Neural progenitor cell (in vitro differentiated cells): ENCODE results near the gene CIDEB. TPM values are rescaled to one million over a fixed set of nuclear protein-coding genes. Genes with fewer than 3 reads are reported as not detected.

ENCODE experiments used
- DNase-seq: peaks from one replicate; pipeline ENCODE4 v3.0.0-alpha.2; 2016; ENCODE audit warnings: low spot score
- H2AFZ ChIP-seq: fragments of 200-600 bp; sonication (generic); replicated peaks from 2 replicates; pipeline ENCODE4 v1.6.1; 2016; ENCODE audit warnings: antibody characterized with exemption
- H3F3A ChIP-seq: fragments of 200-600 bp; sonication (generic); 2 replicates; pipeline ENCODE4 v1.6.1; 2016; ENCODE audit warnings: antibody characterized with exemption, low read depth
- H3K27ac ChIP-seq: fragments of 200-600 bp; sonication (generic); 2 replicates; pipeline ENCODE4 v1.5.1; 2016; ENCODE audit warnings: mild to moderate bottlenecking
- H3K27me3 ChIP-seq: fragments of 200-600 bp; sonication (generic); 2 replicates; pipeline ENCODE4 v1.6.1; 2016; ENCODE audit warnings: mild to moderate bottlenecking, moderate library complexity
- H3K36me3 ChIP-seq: fragments of 200-600 bp; sonication (generic); 2 replicates; pipeline ENCODE4 v1.5.1; 2016
- H3K4me1 ChIP-seq: fragments of 200-600 bp; sonication (generic); 2 replicates; pipeline ENCODE4 v1.6.1; 2016; ENCODE audit warnings: mixed run types
- H3K4me2 ChIP-seq: fragments of 200-600 bp; sonication (generic); 2 replicates; pipeline ENCODE4 v1.6.1; 2016
- H3K4me3 ChIP-seq: fragments of 200-600 bp; sonication (generic); 2 replicates; pipeline ENCODE4 v1.5.1; 2016
- H3K79me2 ChIP-seq: fragments of 200-600 bp; sonication (generic); 2 replicates; pipeline ENCODE4 v1.6.1; 2016; ENCODE audit warnings: low read depth
- H3K9ac ChIP-seq: fragments of 200-600 bp; sonication (generic); 2 replicates; pipeline ENCODE4 v1.6.1; 2016
- H3K9me3 ChIP-seq: fragments of 200-600 bp; sonication (generic); 2 replicates; pipeline ENCODE4 v1.5.1; 2016; ENCODE audit warnings: low read depth
- H4K20me1 ChIP-seq: fragments of 200-600 bp; sonication (generic); 2 replicates; pipeline ENCODE4 v1.6.1; 2016; ENCODE audit warnings: low read depth
- H3K27ac Mint-ChIP-seq: 3 replicates; pipeline ENCODE4 v1.8.0; 2021; ENCODE audit warnings: mixed read lengths
- H3K27me3 Mint-ChIP-seq: 2 replicates; pipeline ENCODE4 v1.8.0; 2022; ENCODE audit warnings: low read depth, mild to moderate bottlenecking, inconsistent platforms, moderate library complexity, mixed read lengths; ENCODE audit not compliant: insufficient read depth
- H3K36me3 Mint-ChIP-seq: 3 replicates; pipeline ENCODE4 v1.8.0; 2021; ENCODE audit warnings: mixed read lengths
- H3K4me1 Mint-ChIP-seq: 3 replicates; pipeline ENCODE4 v1.8.0; 2021; ENCODE audit warnings: mixed read lengths
- H3K4me3 Mint-ChIP-seq: 3 replicates; pipeline ENCODE4 v1.8.0; 2021; ENCODE audit warnings: mild to moderate bottlenecking, moderate library complexity, mixed read lengths
- H3K9me3 Mint-ChIP-seq: 3 replicates; pipeline ENCODE4 v1.8.0; 2020; ENCODE audit warnings: mixed read lengths
- CTCF ChIP-seq: fragments of 200-600 bp; sonication (generic); IDR thresholded peaks from 2 replicates; pipeline ENCODE4 v1.5.1; 2017; ENCODE audit warnings: antibody characterized with exemption, mild to moderate bottlenecking
- EZH2 ChIP-seq: fragments of 200-600 bp; sonication (generic); IDR thresholded peaks from 2 replicates; pipeline ENCODE4 v1.6.1; 2017; ENCODE audit warnings: antibody characterized with exemption, mild to moderate bottlenecking, moderate library complexity
- EZH2phosphoT487 ChIP-seq: fragments of 200-600 bp; sonication (generic); IDR thresholded peaks from 2 replicates; pipeline ENCODE4 v1.6.1; 2017; ENCODE audit warnings: antibody characterized with exemption
- total RNA-seq: library from RNA; depleted of rRNA; stranded (reverse); fragments of >200 nt; gene quantifications from 2 replicates; pipeline ENCODE4 v1.2.3, GENCODE V29; 2015; ENCODE audit warnings: low replicate concordance

Gene CIDEB
- total RNA-seq, 1 donor from 2014 or later: not detected

DNA sequence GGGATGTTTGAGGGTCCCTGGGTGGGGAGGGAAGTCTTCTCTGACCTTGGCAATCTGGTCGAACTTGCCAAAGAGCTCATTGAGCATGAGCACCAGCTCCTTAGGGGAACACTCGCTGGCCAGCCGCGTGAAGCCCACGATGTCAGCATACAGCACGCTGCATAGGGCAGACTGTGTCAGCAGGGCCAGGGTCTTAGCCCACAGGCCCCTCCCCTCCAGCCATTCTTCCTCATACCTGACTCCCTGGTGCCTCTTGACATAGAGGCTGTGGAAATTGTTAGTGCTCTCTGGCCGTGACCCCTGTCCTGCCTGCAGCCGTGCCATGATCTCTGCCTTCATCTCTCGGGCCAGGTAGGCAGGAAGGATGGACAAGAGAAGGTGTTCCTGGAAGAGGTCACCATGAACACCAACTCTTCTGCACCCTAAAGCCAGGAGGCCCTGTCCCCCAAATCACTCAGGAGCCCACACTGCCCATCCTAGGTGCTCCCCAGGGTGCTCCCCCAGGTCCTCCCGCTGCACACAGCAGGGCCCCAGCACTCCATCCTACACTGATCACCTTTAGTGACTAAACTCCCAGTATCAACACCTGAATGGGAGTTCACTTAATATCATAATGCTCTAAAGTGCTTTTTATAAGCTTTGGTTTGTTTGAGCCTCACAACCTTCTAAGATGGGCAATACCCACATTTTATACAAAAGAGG lies 23.3 kb upstream of the CIDEB start:
- no peak overlapping the region for H3K4me3 ChIP-seq
- no peak overlapping the region for H3K9ac ChIP-seq
- Mint-ChIP-seq H3K4me1 (peaks cover 14% of the 10 kb centered on the region), H3K4me3 (no peak overlapping the region), H3K27ac (no peak overlapping the region), H3K9me3 (peaks cover 4% of the 10 kb centered on the region), H3K36me3 (no peaks in the 10 kb centered on the region), H3K27me3 (peaks cover 55% of the 10 kb centered on the region)
- no peaks in the 10 kb centered on the region for H3K79me2 ChIP-seq
- H3K36me3 ChIP-seq: no peaks in the 10 kb centered on the region
- no peak for DNase-seq
- H2AFZ ChIP-seq: no peak overlapping the region
- peaks cover 79% of the 10 kb centered on the region for H3K27me3 ChIP-seq
- H3K27ac ChIP-seq: no peak overlapping the region
- H3F3A ChIP-seq: peaks cover 22% of the 10 kb centered on the region
- H4K20me1 ChIP-seq: peaks cover 7% of the 10 kb centered on the region
- no peak overlapping the region for H3K4me2 ChIP-seq
- no peaks in the 10 kb centered on the region for H3K9me3 ChIP-seq
- no peak for TF ChIP-seq EZH2phosphoT487
- TF ChIP-seq CTCF: no peak
- no peak for TF ChIP-seq EZH2
- peaks cover 4% of the 10 kb centered on the region for H3K4me1 ChIP-seq

- H3K4me1 Mint-ChIP-seq: peaks cover 9% of the 10 kb centered on the region
- H3K27ac Mint-ChIP-seq: no peak overlapping the region
- H3K9me3 ChIP-seq: no peaks in the 10 kb centered on the region
- H3K4me1 ChIP-seq: peaks cover 4% of the 10 kb centered on the region
- peaks cover 22% of the 10 kb centered on the region for H3F3A ChIP-seq
- H3K36me3 Mint-ChIP-seq: no peaks in the 10 kb centered on the region
- H3K4me3 ChIP-seq: no peak overlapping the region
- H3K36me3 ChIP-seq: no peaks in the 10 kb centered on the region
- H3K9ac ChIP-seq: no peak overlapping the region
- H2AFZ ChIP-seq: no peak overlapping the region
- H3K27me3 Mint-ChIP-seq: peaks cover 48% of the 10 kb centered on the region
- no peaks in the 10 kb centered on the region for H3K79me2 ChIP-seq
- H3K4me2 ChIP-seq: no peak overlapping the region
- no peak for DNase-seq
- no peak overlapping the region for H3K27ac ChIP-seq
- H3K4me3 Mint-ChIP-seq: no peak overlapping the region
- peaks cover 7% of the 10 kb centered on the region for H4K20me1 ChIP-seq
- H3K9me3 Mint-ChIP-seq: no peaks in the 10 kb centered on the region
- TF ChIP-seq CTCF: no peak
- TF ChIP-seq EZH2: no peak
- no peak for TF ChIP-seq EZH2phosphoT487
- H3K27me3 ChIP-seq: peaks cover 65% of the 10 kb centered on the region
Measured at GRCh38 chr14:24329736-24330135, 22.0 kb upstream of the CIDEB start.

GRCh38 chr14:24329073-24329663 lies 21.4 kb upstream of the CIDEB start:
- H3F3A ChIP-seq: peaks cover 22% of the 10 kb centered on the region
- H3K27me3 ChIP-seq: peaks cover 59% of the 10 kb centered on the region
- no peaks in the 10 kb centered on the region for H3K9me3 Mint-ChIP-seq
- H3K4me1 Mint-ChIP-seq: peaks cover 10% of the 10 kb centered on the region
- H3K4me3 ChIP-seq: no peak overlapping the region
- H2AFZ ChIP-seq: no peak overlapping the region
- H3K27ac Mint-ChIP-seq: no peak overlapping the region
- peaks cover 4% of the 10 kb centered on the region for H3K4me1 ChIP-seq
- no peak overlapping the region for H3K27ac ChIP-seq
- peaks cover 7% of the 10 kb centered on the region for H4K20me1 ChIP-seq
- peaks cover 46% of the 10 kb centered on the region for H3K27me3 Mint-ChIP-seq
- no peaks in the 10 kb centered on the region for H3K79me2 ChIP-seq
- no peaks in the 10 kb centered on the region for H3K9me3 ChIP-seq
- no peaks in the 10 kb centered on the region for H3K36me3 ChIP-seq
- no peak overlapping the region for H3K4me3 Mint-ChIP-seq
- H3K4me2 ChIP-seq: no peak overlapping the region
- no peak for TF ChIP-seq EZH2
- TF ChIP-seq EZH2phosphoT487: no peak
- TF ChIP-seq CTCF: no peak
- H3K36me3 Mint-ChIP-seq: no peaks in the 10 kb centered on the region
- H3K9ac ChIP-seq: no peak overlapping the region
- DNase-seq: no peak
